IMR-90 (cell line): ENCODE measurements around the gene FBXO9. TPM values are rescaled to one million over a fixed set of nuclear protein-coding genes. Genes with fewer than 3 reads are reported as not detected.

Experiments
- ATAC-seq: fragments of 200-7000 bp; cut with Tn5 transposase; 2 replicates; pipeline ENCODE4 v1.9.1; 2020; ENCODE audit warnings: low read depth, mild to moderate bottlenecking, moderate library complexity
- BruUV-seq: library from RNA; stranded (reverse); fragments of 400-500 nt; replicated peaks from 2 replicates; lab custom pipeline; 2021; lab: Mats Ljungman, UMichigan
- CTCF ChIA-PET: fragments of 300-600 bp; formaldehyde crosslinking; extraction: SDS; loops from one replicate; lab custom pipeline; 2021; ENCODE audit warnings: antibody characterized with exemption; lab: Yijun Ruan, JAX
- POLR2A ChIA-PET: fragments of 300-600 bp; sonication (Branson Sonifier 250); formaldehyde crosslinking; loops from one replicate; lab custom pipeline; 2022; ENCODE audit warnings: antibody characterized with exemption; ENCODE audit not compliant: unreplicated experiment; lab: Charles Lee
- DNase-seq: peaks from one replicate; pipeline ENCODE4 v3.0.0; 2013
- H2AFZ ChIP-seq: replicated peaks from 2 replicates; pipeline ENCODE3; 2013; ENCODE audit warnings: low read length, mild to moderate bottlenecking; ENCODE audit not compliant: poor library complexity
- H2AK5ac ChIP-seq: 2 replicates; pipeline ENCODE4 v1.6.1; 2013; ENCODE audit warnings: low read depth, low read length, inconsistent platforms
- H2AK9ac ChIP-seq: replicated peaks from 2 replicates; pipeline ENCODE3; 2013; ENCODE audit warnings: mild to moderate bottlenecking, low read depth, low read length, moderate library complexity; ENCODE audit not compliant: poor library complexity
- H2BK120ac ChIP-seq: 2 replicates; pipeline ENCODE4 v1.6.1; 2013; ENCODE audit warnings: low read depth, low read length, inconsistent platforms
- H2BK15ac ChIP-seq: 3 replicates; pipeline ENCODE4 v1.6.1; 2013; ENCODE audit warnings: low read depth, low read length, inconsistent platforms
- H2BK20ac ChIP-seq: 2 replicates; pipeline ENCODE4 v1.6.1; 2013; ENCODE audit warnings: low read depth, mild to moderate bottlenecking, inconsistent platforms, low read length, moderate library complexity
- H2BK5ac ChIP-seq: 2 replicates; pipeline ENCODE4 v1.6.1; 2013; ENCODE audit warnings: mild to moderate bottlenecking, low read depth, low read length, inconsistent platforms; ENCODE audit not compliant: poor library complexity, severe bottlenecking
- H3K14ac ChIP-seq: replicated peaks from 2 replicates; pipeline ENCODE4 v1.6.1; 2013; ENCODE audit warnings: low read depth, low read length, inconsistent platforms
- H3K18ac ChIP-seq: 2 replicates; pipeline ENCODE4 v1.6.1; 2013; ENCODE audit warnings: low read depth, low read length, control low read depth
- H3K23ac ChIP-seq: 2 replicates; pipeline ENCODE4 v1.6.1; 2013; ENCODE audit warnings: low read depth, low read length, inconsistent platforms
- H3K27ac ChIP-seq: 2 replicates; pipeline ENCODE4 v1.5.1; 2013; ENCODE audit warnings: mild to moderate bottlenecking, control low read depth, low read length; ENCODE audit not compliant: insufficient read depth
- H3K27me3 ChIP-seq: 2 replicates; pipeline ENCODE4 v1.6.1; 2013; ENCODE audit warnings: low read length; ENCODE audit not compliant: control insufficient read depth, insufficient read depth
- H3K36me3 ChIP-seq: 2 replicates; pipeline ENCODE4 v1.6.1; 2013; ENCODE audit warnings: low read length, mixed read lengths; ENCODE audit not compliant: control insufficient read depth, insufficient read depth
- H3K4ac ChIP-seq: 2 replicates; pipeline ENCODE4 v1.6.1; 2013; ENCODE audit warnings: low read depth, low read length, inconsistent platforms
- H3K4me1 ChIP-seq: 2 replicates; pipeline ENCODE4 v1.6.1; 2013; ENCODE audit warnings: low read length, mixed read lengths; ENCODE audit not compliant: control insufficient read depth, insufficient read depth
- H3K4me2 ChIP-seq: 2 replicates; pipeline ENCODE4 v1.6.1; 2013; ENCODE audit warnings: low read depth, mild to moderate bottlenecking, control low read depth, low read length, moderate library complexity
- H3K4me3 ChIP-seq: 2 replicates; pipeline ENCODE4 v1.5.1; 2013; ENCODE audit warnings: low read depth, mild to moderate bottlenecking, control low read depth, low read length, moderate library complexity; ENCODE audit not compliant: insufficient read depth
- H3K56ac ChIP-seq: 2 replicates; pipeline ENCODE4 v1.6.1; 2013; ENCODE audit warnings: low read length, inconsistent platforms; ENCODE audit not compliant: insufficient read depth; ENCODE audit errors: extremely low read depth
- H3K79me1 ChIP-seq, 2 experiments: 2 replicates each; pipeline ENCODE4 v1.6.1; 2013; ENCODE audit warnings: low read length in 2 of 2, inconsistent platforms in 1 of 2, low read depth in 1 of 2
- H3K9ac ChIP-seq: 2 replicates; pipeline ENCODE4 v1.6.1; 2013; ENCODE audit warnings: low read depth, low read length, control low read depth
- H3K9me1 ChIP-seq: 2 replicates; pipeline ENCODE4 v1.6.1; 2013; ENCODE audit warnings: low read length, inconsistent platforms; ENCODE audit not compliant: insufficient read depth
- H3K9me3 ChIP-seq: 2 replicates; pipeline ENCODE4 v1.6.1; 2013; ENCODE audit warnings: low read length; ENCODE audit not compliant: control insufficient read depth, insufficient read depth
- H4K20me1 ChIP-seq: 2 replicates; pipeline ENCODE4 v1.6.1; 2013; ENCODE audit warnings: low read length, inconsistent platforms; ENCODE audit not compliant: insufficient read depth
- H4K5ac ChIP-seq: 2 replicates; pipeline ENCODE4 v1.6.1; 2013; ENCODE audit warnings: mild to moderate bottlenecking, low read depth, low read length, control low read depth
- H4K8ac ChIP-seq, 2 experiments: 2 replicates each; pipeline ENCODE4 v1.6.1; 2013; ENCODE audit warnings: low read depth in 2 of 2, low read length in 2 of 2, control low read depth in 1 of 2, inconsistent platforms in 1 of 2
- H4K91ac ChIP-seq: 2 replicates; pipeline ENCODE4 v1.6.1; 2013; ENCODE audit warnings: low read depth, low read length, inconsistent platforms; ENCODE audit not compliant: insufficient read depth
- MXI1 ChIP-seq: IDR thresholded peaks from 2 replicates; pipeline ENCODE4 v1.6.1; 2012; ENCODE audit warnings: low read depth, mild to moderate bottlenecking, low read length, moderate library complexity, borderline replicate concordance
- POLR2A ChIP-seq: IDR thresholded peaks from 2 replicates; pipeline ENCODE4 v1.6.1; 2012; ENCODE audit warnings: mild to moderate bottlenecking, low read depth, low read length
- SMC3 ChIP-seq: fragments of 150-350 bp; IDR thresholded peaks from 2 replicates; pipeline ENCODE4 v1.6.1; 2016; ENCODE audit warnings: low read depth, mild to moderate bottlenecking, antibody characterized with exemption, low read length, moderate library complexity
- WGBS, 2 experiments: methylation state at CpG; one replicate each; pipeline versions ENCODE4 v1.1.5 to v1.1.7; 2013; ENCODE audit warnings: missing lambda C conversion rate in 2 of 2; ENCODE audit not compliant: insufficient read length in 1 of 2; ENCODE audit errors: extremely low coverage in 2 of 2; 5-methylcytosine and 5-hydroxymethylcytosine counted together
- dilution Hi-C: fragments of 300-500 bp; cut with HindIII; formaldehyde crosslinking; loops from one replicate; pipeline ENCODE4 v1.14.3; 2018; ENCODE audit warnings: low sequenced_read_pairs; ENCODE audit not compliant: unreplicated experiment
- in situ Hi-C: fragments of 300-500 bp; cut with MboI; formaldehyde crosslinking; loops from 3 replicates; pipeline ENCODE4 v1.14.3; 2019; ENCODE audit warnings: low sequenced_read_pairs, inconsistent platforms, mixed read lengths
- intact Hi-C: fragments of 100-400 bp; cut with micrococcal nuclease; formaldehyde crosslinking; loops from 2 replicates; pipeline ENCODE4 v1.10.0; 2022
- polyA plus RNA-seq, 3 experiments: library from polyadenylated mRNA; depleted of rRNA; stranded (reverse); fragments of >200 nt; gene quantifications; 2 replicates each; pipeline ENCODE4 v1.2.3, GENCODE V29; 2012; ENCODE audit warnings: low replicate concordance in 1 of 3
- total RNA-seq: library from RNA; depleted of rRNA; stranded (reverse); fragments of >200 nt; gene quantifications from 2 replicates; pipeline ENCODE4 v1.2.3, GENCODE V29; 2012
- TF ChIP-seq, protein P1 (sequence below): fragments of 150-350 bp; IDR thresholded peaks from 2 replicates; pipeline ENCODE4 v1.6.1; 2017; ENCODE audit warnings: mild to moderate bottlenecking, antibody characterized with exemption, low read length, low read depth
- TF ChIP-seq, protein P2 (sequence below): conservative IDR thresholded peaks from 2 replicates; pipeline ENCODE4 v1.5.1; 2012; ENCODE audit warnings: mild to moderate bottlenecking, low read depth, low read length, improper control_type of control experiment

FBXO9 gene
- total and polyA plus RNA-seq, 2 of the 4 experiments (the other 2 are of a cell fraction) = 49.6 to 65.9 TPM

DNA sequence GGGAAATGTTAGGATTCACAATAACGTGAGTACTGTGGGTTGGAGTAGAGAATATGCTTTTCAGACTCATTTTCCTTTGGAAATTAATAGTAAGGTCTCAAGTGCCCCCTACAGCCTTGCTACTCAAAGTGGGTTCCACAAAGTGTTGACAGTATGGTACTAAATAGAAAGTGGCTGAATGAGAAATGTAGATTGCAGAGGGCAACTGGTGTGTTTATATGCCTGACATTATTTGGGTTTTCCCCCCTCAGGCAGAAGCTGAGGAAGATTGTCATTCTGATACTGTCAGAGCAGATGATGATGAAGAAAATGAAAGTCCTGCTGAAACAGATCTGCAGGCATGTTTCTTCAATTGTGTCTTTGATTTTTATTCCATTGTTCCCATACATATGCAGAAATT, 5.6 kb downstream of the FBXO9 start:
- no peak overlapping the region for H4K91ac ChIP-seq
- H3K14ac ChIP-seq = no peak overlapping the region
- no peaks in the 10 kb centered on the region for H3K9me3 ChIP-seq
- no peak overlapping the region for H2BK15ac ChIP-seq
- H3K23ac ChIP-seq = no peak overlapping the region
- H3K56ac ChIP-seq = no peak overlapping the region
- no peak overlapping the region for H2BK20ac ChIP-seq
- peaks cover 4% of the 10 kb centered on the region; the same call in 1 of the 2 replicates for H3K9me1 ChIP-seq
- H2BK5ac ChIP-seq = no peak overlapping the region
- no peak overlapping the region for H2AK9ac ChIP-seq
- peaks cover 10% of the 10 kb centered on the region for H3K36me3 ChIP-seq
- H3K27ac ChIP-seq = no peak overlapping the region
- intact Hi-C loops = no loop called here
- H3K18ac ChIP-seq = no peak overlapping the region
- H2BK120ac ChIP-seq = no peak overlapping the region
- TF ChIP-seq, protein P1, sequence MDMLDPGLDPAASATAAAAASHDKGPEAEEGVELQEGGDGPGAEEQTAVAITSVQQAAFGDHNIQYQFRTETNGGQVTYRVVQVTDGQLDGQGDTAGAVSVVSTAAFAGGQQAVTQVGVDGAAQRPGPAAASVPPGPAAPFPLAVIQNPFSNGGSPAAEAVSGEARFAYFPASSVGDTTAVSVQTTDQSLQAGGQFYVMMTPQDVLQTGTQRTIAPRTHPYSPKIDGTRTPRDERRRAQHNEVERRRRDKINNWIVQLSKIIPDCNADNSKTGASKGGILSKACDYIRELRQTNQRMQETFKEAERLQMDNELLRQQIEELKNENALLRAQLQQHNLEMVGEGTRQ = no peak
- TF ChIP-seq, protein P2, sequence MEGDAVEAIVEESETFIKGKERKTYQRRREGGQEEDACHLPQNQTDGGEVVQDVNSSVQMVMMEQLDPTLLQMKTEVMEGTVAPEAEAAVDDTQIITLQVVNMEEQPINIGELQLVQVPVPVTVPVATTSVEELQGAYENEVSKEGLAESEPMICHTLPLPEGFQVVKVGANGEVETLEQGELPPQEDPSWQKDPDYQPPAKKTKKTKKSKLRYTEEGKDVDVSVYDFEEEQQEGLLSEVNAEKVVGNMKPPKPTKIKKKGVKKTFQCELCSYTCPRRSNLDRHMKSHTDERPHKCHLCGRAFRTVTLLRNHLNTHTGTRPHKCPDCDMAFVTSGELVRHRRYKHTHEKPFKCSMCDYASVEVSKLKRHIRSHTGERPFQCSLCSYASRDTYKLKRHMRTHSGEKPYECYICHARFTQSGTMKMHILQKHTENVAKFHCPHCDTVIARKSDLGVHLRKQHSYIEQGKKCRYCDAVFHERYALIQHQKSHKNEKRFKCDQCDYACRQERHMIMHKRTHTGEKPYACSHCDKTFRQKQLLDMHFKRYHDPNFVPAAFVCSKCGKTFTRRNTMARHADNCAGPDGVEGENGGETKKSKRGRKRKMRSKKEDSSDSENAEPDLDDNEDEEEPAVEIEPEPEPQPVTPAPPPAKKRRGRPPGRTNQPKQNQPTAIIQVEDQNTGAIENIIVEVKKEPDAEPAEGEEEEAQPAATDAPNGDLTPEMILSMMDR = peak; percentile 21
- no peak for TF ChIP-seq SMC3
- TF ChIP-seq POLR2A = no peak
- no peak for TF ChIP-seq MXI1
- no peak for ATAC-seq
- no CpG with 5 or more reads among the region's 1 CpG for WGBS, 2 experiments
- H4K5ac ChIP-seq = no peak overlapping the region
- H3K4ac ChIP-seq = no peak overlapping the region
- peaks cover 13% of the 10 kb centered on the region; the same call in 1 of the 2 replicates for H4K20me1 ChIP-seq
- BruUV-seq = no TSS peak
- dilution Hi-C loops = no loop called here
- POLR2A ChIA-PET = no interaction called here
- no peak overlapping the region for H3K4me3 ChIP-seq
- in situ Hi-C loops = no loop called here
- no peak for DNase-seq
- no peak overlapping the region for H2AFZ ChIP-seq
- no peak overlapping the region for H3K4me2 ChIP-seq
- no peak overlapping the region for H4K8ac ChIP-seq
- H3K79me1 ChIP-seq = peaks cover 11 to 40% of the 10 kb centered on the region in 2 experiments
- CTCF ChIA-PET = no interaction called here
- H2AK5ac ChIP-seq = no peak overlapping the region
- no peaks in the 10 kb centered on the region for H3K27me3 ChIP-seq
- no peak overlapping the region for H3K9ac ChIP-seq
- 0 out of 2 replicates have a peak, but pooled peaks cover 2% of the 10 kb centered on the region for H3K4me1 ChIP-seq
